Measurements from ENCODE around the gene CPNE5.
A peak's percentile ranks its signal among the peaks of the same experiment; 100 is the strongest.

CPNE5 gene

DNA sequence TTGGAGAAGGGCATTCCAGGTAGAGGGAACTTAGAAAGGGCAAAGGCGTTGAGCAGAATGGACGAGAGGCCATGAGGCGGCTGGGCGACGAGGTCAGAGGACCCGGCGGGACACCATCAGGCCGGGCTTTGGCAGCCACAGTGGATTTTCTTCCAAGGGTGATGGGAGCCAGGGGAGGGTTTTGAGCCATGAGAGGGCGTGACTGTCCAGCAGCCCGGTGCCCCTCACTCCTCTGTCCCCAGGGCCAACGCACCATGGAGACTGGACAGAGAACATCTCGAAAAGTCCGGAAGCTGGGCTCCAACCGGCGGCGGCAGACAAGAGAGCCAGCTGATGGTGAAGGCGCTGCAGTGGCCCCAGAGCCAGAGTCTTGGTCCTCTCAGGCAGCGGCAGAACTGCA, 135.3 kb downstream of the CPNE5 start:
- TF ChIP-seq CTCF (IDR thresholded peaks at IDR 0.05; ENCODE audit: insufficient read depth, low read depth, low read length, missing control alignments) = no peak
- DNase-seq (ENCODE audit: low read depth) = no peak
- no peak overlapping the region for H3K4me3 ChIP-seq (ENCODE audit: low read depth, low read length)

DNA sequence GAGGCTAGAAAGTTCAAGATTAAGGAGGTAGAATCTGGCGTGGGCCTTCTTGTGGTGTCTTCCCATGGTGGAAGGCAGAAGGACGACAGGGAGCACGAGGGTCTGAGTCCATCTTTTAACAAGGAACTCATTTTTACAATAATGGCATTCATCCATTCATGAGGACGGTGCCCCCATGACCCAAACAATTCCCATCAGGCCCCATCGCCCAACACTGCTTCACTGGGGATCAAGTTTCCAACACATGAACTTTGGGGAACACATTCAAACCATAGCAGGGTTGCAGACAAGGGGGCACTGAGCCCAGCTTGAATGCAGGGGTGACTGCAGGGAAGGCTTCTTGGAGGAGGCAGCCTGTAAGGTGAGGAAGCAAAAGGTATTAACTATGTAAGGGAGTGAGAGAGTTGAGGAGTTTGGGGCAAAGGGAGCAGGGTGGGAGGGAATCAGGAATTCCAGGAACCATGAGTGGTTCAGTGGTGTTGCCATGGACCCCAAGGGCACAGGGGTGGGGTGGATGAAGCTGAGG, 136.1 kb downstream of the CPNE5 start:
- TF ChIP-seq CTCF (IDR thresholded peaks at IDR 0.05; ENCODE audit: insufficient read depth, low read depth, low read length, missing control alignments) = no peak
- no peak for DNase-seq (ENCODE audit: low read depth)

GRCh38 chr6:36702656-36703055, 136.6 kb downstream of the CPNE5 start:
- no peak for TF ChIP-seq CTCF (IDR thresholded peaks at IDR 0.05; ENCODE audit: insufficient read depth, low read depth, low read length, missing control alignments)
- DNase-seq (ENCODE audit: low read depth) = no peak
- no peak overlapping the region for H3K4me3 ChIP-seq (ENCODE audit: low read depth, low read length)

More for the DNA sequence above, 136.1 kb downstream of the CPNE5 start:
- H3K4me3 ChIP-seq (ENCODE audit: low read depth, low read length) = no peak overlapping the region

GRCh38 chr6:36701401-36701991, 137.7 kb downstream of the CPNE5 start:
- TF ChIP-seq CTCF (IDR thresholded peaks at IDR 0.05; ENCODE audit: insufficient read depth, low read depth, low read length, missing control alignments) = peak; percentile 42
- H3K4me3 ChIP-seq (ENCODE audit: low read depth, low read length) = no peak overlapping the region
- DNase-seq (ENCODE audit: low read depth) = peak; percentile 45

- TF ChIP-seq CTCF (IDR thresholded peaks at IDR 0.05; ENCODE audit: insufficient read depth, low read depth, low read length, missing control alignments) = no peak
Measured at GRCh38 chr6:36700831-36701230, 138.4 kb downstream of the CPNE5 start.

DNA sequence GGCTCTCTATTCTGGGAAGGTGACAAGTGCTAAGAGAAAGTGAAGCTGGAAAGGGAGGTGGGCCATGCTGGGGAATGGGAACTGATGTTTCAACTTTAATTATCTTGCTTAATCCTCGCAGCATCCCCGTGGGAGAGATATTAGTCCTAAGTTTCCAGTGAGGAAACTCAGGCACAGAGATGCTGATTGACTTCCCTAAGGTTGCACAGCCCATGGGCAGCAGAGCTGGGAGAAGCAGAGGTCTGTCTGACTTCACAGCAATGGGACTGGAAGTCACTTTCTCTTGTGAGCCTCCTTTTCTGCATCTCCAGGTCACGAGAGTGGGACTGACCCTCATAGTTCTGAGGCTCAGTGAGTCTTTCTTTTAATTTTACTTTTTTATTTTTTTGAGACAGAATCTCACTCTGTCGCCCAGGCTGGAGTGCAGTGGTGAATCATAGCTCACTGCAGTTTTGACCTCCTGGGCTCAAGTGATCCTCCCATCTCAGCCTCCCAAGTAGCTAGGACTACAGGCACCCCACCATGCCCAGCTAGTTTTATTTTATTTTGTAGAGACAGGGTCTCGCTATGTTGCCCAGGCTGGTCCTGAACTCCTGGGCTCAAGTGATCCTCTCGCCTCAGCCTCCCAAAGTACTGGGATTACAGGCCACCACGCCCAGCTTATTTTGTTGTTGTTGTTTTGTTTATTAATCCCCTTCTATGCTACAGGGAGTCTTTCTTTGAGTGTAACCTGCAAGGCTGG, 139.0 kb downstream of the CPNE5 start:
- no peak for TF ChIP-seq CTCF (IDR thresholded peaks at IDR 0.05; ENCODE audit: insufficient read depth, low read depth, low read length, missing control alignments)
- no peak for DNase-seq (ENCODE audit: low read depth)
- H3K4me3 ChIP-seq (ENCODE audit: low read depth, low read length) = no peak overlapping the region

More at GRCh38 chr6:36700831-36701230, 138.4 kb downstream of the CPNE5 start:
- no peak overlapping the region for H3K4me3 ChIP-seq (ENCODE audit: low read depth, low read length)
- no peak for DNase-seq (ENCODE audit: low read depth)

All from GM12865 (cell line).